ENCODE results near the gene UCN2. TPM values are rescaled to one million over a fixed set of nuclear protein-coding genes. Genes with fewer than 3 reads are reported as not detected.

The UCN2 gene
- total and polyA plus RNA-seq, 9 donors: 0.08 to 0.95 (median 0.09) TPM; not detected in 4

DNA sequence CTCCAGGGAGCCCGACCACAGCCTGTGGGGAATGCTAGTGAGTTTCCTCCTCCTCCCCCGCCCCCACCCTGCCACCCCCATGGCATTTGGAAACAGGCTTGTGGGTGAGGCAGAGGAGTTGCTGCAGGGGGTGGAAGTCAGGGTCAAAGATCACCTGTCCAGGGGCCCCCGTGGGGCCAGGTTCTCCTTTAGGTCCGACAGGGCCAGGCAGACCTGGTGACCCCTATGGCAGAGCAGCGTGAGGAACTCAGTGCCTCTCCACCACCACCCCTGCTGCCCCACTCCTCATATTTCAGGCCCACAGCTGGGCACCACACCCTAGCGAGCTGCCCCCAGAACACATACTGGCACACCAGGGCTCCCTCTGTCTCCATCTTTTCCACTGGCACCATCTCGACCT, 8.9 kb upstream of the UCN2 start:
- no peak overlapping the region for H3K4me3 ChIP-seq (ENCODE audit: low read length)
- DNase-seq: no peak
- 89% methylated on average over 3 of the region's 7 CpGs for WGBS (ENCODE audit: insufficient coverage)

DNA sequence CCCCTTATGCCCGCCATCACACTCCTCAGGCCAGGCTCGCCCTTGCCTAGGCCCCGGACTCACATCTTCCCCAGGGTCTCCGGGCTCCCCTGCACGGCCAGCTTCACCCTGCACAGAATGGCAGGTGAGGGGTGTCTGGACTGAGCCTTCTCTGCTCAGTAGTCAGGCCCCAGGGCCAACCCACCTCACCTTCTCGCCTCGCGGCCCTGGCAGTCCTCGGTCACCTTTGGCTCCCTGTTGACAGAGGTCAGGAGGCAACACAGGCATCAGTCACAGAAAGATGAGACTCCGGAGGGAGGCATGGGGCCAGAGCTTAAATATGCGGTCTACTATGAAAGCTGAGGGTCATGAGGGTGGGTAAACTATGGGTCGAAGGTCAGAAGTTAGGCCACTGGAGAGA, 8.4 kb upstream of the UCN2 start:
- no peak for DNase-seq
- Histone ChIP-seq H3K36me3 (ENCODE audit: control insufficient read depth, insufficient read depth, low read length) (no peaks in the 10 kb centered on the region), H3K4me1 (ENCODE audit: control insufficient read depth, insufficient read depth, low read length) (no peaks in the 10 kb centered on the region), H3K27me3 (ENCODE audit: control insufficient read depth, insufficient read depth, low read length) (no peaks in the 10 kb centered on the region), H3K9me3 (replicated peaks; ENCODE audit: control insufficient read depth, low read depth, low read length) (no peaks in the 10 kb centered on the region), H3K27ac (ENCODE audit: low read length) (no peak overlapping the region), H3K4me3 (ENCODE audit: low read length) (no peak overlapping the region)
- WGBS (ENCODE audit: insufficient coverage): 75% methylated on average over 5 of the region's 12 CpGs

More for the DNA sequence above, 8.9 kb upstream of the UCN2 start:
- H3K9me3 ChIP-seq (replicated peaks; ENCODE audit: control insufficient read depth, low read depth, low read length): no peaks in the 10 kb centered on the region
- H3K4me1 ChIP-seq (ENCODE audit: control insufficient read depth, insufficient read depth, low read length): no peaks in the 10 kb centered on the region
- H3K27ac ChIP-seq (ENCODE audit: low read length): no peak overlapping the region
- no peaks in the 10 kb centered on the region for H3K27me3 ChIP-seq (ENCODE audit: control insufficient read depth, insufficient read depth, low read length)
- no peaks in the 10 kb centered on the region for H3K36me3 ChIP-seq (ENCODE audit: control insufficient read depth, insufficient read depth, low read length)

DNA sequence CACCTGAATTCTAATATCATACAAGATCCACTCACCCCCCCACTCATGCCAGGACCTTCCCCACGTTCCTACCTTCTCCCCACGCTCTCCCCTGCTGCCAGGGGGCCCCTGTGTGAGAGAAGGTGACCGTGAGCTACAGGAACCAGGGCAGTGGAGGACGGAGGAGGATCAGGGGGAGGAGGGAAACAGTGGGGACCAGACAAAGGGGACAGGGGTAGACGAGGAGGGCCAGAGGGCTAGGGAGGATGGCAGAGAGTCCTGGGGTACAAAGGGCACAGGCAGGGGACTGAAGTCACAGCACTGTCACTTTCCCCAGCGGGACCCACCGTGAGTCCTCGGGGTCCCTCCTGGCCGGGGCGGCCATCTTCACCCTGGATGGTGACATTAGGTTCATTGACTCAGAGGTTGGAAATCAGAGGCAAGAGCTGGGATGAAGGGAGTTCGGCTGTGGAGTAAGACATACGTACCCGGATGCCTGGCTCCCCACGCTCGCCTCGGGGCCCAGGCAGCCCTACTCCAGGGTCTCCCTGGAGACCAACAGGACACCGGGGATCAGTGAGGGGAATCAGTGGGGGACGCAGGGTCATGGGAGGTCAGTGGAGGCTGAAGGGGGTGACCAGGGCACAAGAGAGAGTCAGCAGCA, 6.3 kb upstream of the UCN2 start:
- peaks cover 13% of the 10 kb centered on the region for H3K4me1 ChIP-seq (ENCODE audit: control insufficient read depth, insufficient read depth, low read length)
- H3K9me3 ChIP-seq (replicated peaks; ENCODE audit: control insufficient read depth, low read depth, low read length): no peaks in the 10 kb centered on the region
- H3K36me3 ChIP-seq (ENCODE audit: control insufficient read depth, insufficient read depth, low read length): no peaks in the 10 kb centered on the region
- no peak overlapping the region for H3K27ac ChIP-seq (ENCODE audit: low read length)
- no peak overlapping the region for H3K4me3 ChIP-seq (ENCODE audit: low read length)
- no peaks in the 10 kb centered on the region for H3K27me3 ChIP-seq (ENCODE audit: control insufficient read depth, insufficient read depth, low read length)
- DNase-seq: no peak
- WGBS (ENCODE audit: insufficient coverage): 80% methylated on average over 15 of the region's 18 CpGs

DNA sequence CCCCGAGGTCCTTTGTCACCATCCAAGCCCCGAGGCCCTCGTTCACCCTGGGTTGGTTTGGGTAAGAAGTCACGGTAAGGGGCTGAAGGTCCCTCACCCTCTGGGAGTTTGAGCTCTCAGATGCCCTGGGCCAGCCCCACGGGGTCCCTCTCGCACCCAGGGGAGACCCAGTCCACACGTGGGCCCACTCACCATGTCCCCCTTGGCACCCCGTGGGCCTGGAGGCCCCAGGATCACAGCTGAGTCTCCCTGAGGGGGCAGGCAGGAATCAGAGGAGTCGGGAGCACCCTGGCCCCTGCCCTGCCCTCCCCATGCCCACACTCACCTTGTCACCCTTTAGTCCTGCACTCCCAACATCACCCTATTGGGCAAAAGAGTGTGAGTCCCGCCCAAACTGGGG, 5.8 kb upstream of the UCN2 start:
- Histone ChIP-seq H3K9me3 (replicated peaks; ENCODE audit: control insufficient read depth, low read depth, low read length) (no peaks in the 10 kb centered on the region), H3K36me3 (ENCODE audit: control insufficient read depth, insufficient read depth, low read length) (no peaks in the 10 kb centered on the region), H3K27ac (ENCODE audit: low read length) (no peak overlapping the region), H3K4me3 (ENCODE audit: low read length) (no peak overlapping the region), H3K27me3 (ENCODE audit: control insufficient read depth, insufficient read depth, low read length) (no peaks in the 10 kb centered on the region), H3K4me1 (ENCODE audit: control insufficient read depth, insufficient read depth, low read length) (peaks cover 13% of the 10 kb centered on the region)
- 90% methylated on average over 4 of the region's 10 CpGs for WGBS (ENCODE audit: insufficient coverage)
- DNase-seq: no peak

GRCh38 chr3:48568476-48568875, 4.9 kb upstream of the UCN2 start:
- H3K4me1 ChIP-seq (ENCODE audit: control insufficient read depth, insufficient read depth, low read length): peaks cover 17% of the 10 kb centered on the region
- no peaks in the 10 kb centered on the region for H3K9me3 ChIP-seq (replicated peaks; ENCODE audit: control insufficient read depth, low read depth, low read length)
- 85% methylated on average over 7 of the region's 7 CpGs for WGBS (ENCODE audit: insufficient coverage)
- H3K36me3 ChIP-seq (ENCODE audit: control insufficient read depth, insufficient read depth, low read length): no peaks in the 10 kb centered on the region
- H3K27ac ChIP-seq (ENCODE audit: low read length): no peak overlapping the region
- no peak overlapping the region for H3K4me3 ChIP-seq (ENCODE audit: low read length)
- no peak for DNase-seq
- no peaks in the 10 kb centered on the region for H3K27me3 ChIP-seq (ENCODE audit: control insufficient read depth, insufficient read depth, low read length)

- Histone ChIP-seq H3K27me3 (ENCODE audit: control insufficient read depth, insufficient read depth, low read length) (no peaks in the 10 kb centered on the region), H3K4me1 (ENCODE audit: control insufficient read depth, insufficient read depth, low read length) (peaks cover 18% of the 10 kb centered on the region), H3K36me3 (ENCODE audit: control insufficient read depth, insufficient read depth, low read length) (no peaks in the 10 kb centered on the region), H3K9me3 (replicated peaks; ENCODE audit: control insufficient read depth, low read depth, low read length) (no peaks in the 10 kb centered on the region), H3K4me3 (ENCODE audit: low read length) (no peak overlapping the region), H3K27ac (ENCODE audit: low read length) (no peak overlapping the region)
- 100% methylated on average over 4 of the region's 11 CpGs for WGBS (ENCODE audit: insufficient coverage)
- no peak for DNase-seq
These were observed 3.9 kb upstream of the UCN2 start for GRCh38 chr3:48567500-48567899.

DNA sequence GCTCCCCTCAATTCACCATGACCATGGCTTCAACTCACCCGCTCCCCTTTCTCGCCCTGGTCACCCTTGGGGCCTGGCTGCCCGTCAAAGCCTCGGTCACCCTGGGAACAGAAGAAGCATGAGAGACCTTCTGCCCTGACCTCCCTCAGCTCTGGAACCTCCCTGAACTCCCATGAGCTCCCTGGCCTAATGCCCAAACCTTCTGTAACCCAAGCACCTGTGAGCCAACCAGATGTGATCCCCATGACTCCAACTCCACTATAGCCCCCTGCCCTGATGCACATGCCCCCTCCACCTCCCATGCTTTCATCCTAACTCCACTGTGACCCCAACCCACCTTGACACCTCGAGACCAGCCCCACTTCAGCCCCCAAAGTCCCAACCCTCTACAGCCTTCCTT, 3.5 kb upstream of the UCN2 start:
- 89% methylated on average over 5 of the region's 5 CpGs for WGBS (ENCODE audit: insufficient coverage)
- H3K4me3 ChIP-seq (ENCODE audit: low read length): no peak overlapping the region
- no peaks in the 10 kb centered on the region for H3K9me3 ChIP-seq (replicated peaks; ENCODE audit: control insufficient read depth, low read depth, low read length)
- no peak overlapping the region for H3K27ac ChIP-seq (ENCODE audit: low read length)
- H3K4me1 ChIP-seq (ENCODE audit: control insufficient read depth, insufficient read depth, low read length): peaks cover 18% of the 10 kb centered on the region
- DNase-seq: no peak
- no peaks in the 10 kb centered on the region for H3K36me3 ChIP-seq (ENCODE audit: control insufficient read depth, insufficient read depth, low read length)
- no peaks in the 10 kb centered on the region for H3K27me3 ChIP-seq (ENCODE audit: control insufficient read depth, insufficient read depth, low read length)

GRCh38 chr3:48566401-48566760, 2.8 kb upstream of the UCN2 start:
- H3K36me3 ChIP-seq (ENCODE audit: control insufficient read depth, insufficient read depth, low read length): no peaks in the 10 kb centered on the region
- peaks cover 20% of the 10 kb centered on the region for H3K4me1 ChIP-seq (ENCODE audit: control insufficient read depth, insufficient read depth, low read length)
- H3K27ac ChIP-seq (ENCODE audit: low read length): no peak overlapping the region
- DNase-seq: no peak
- no peaks in the 10 kb centered on the region for H3K9me3 ChIP-seq (replicated peaks; ENCODE audit: control insufficient read depth, low read depth, low read length)
- H3K27me3 ChIP-seq (ENCODE audit: control insufficient read depth, insufficient read depth, low read length): no peaks in the 10 kb centered on the region
- 76% methylated on average over 3 of the region's 9 CpGs for WGBS (ENCODE audit: insufficient coverage)
- H3K4me3 ChIP-seq (ENCODE audit: low read length): no peak overlapping the region

- Histone ChIP-seq H3K9me3 (replicated peaks; ENCODE audit: control insufficient read depth, low read depth, low read length) (no peaks in the 10 kb centered on the region), H3K4me3 (ENCODE audit: low read length) (no peak overlapping the region), H3K27me3 (ENCODE audit: control insufficient read depth, insufficient read depth, low read length) (no peaks in the 10 kb centered on the region), H3K4me1 (ENCODE audit: control insufficient read depth, insufficient read depth, low read length) (peaks cover 26% of the 10 kb centered on the region), H3K27ac (ENCODE audit: low read length) (no peak overlapping the region), H3K36me3 (ENCODE audit: control insufficient read depth, insufficient read depth, low read length) (no peaks in the 10 kb centered on the region)
- no peak for DNase-seq
- WGBS (ENCODE audit: insufficient coverage): 59% methylated on average over 6 of the region's 7 CpGs
These were observed 2.2 kb upstream of the UCN2 start for GRCh38 chr3:48565591-48566400.

- no peak overlapping the region for H3K27ac ChIP-seq (ENCODE audit: low read length)
- no peaks in the 10 kb centered on the region for H3K36me3 ChIP-seq (ENCODE audit: control insufficient read depth, insufficient read depth, low read length)
- no peaks in the 10 kb centered on the region for H3K9me3 ChIP-seq (replicated peaks; ENCODE audit: control insufficient read depth, low read depth, low read length)
- WGBS (ENCODE audit: insufficient coverage): 71% methylated on average over 11 of the region's 11 CpGs
- DNase-seq: no peak
- H3K4me1 ChIP-seq (ENCODE audit: control insufficient read depth, insufficient read depth, low read length): peaks cover 32% of the 10 kb centered on the region
- no peak overlapping the region for H3K4me3 ChIP-seq (ENCODE audit: low read length)
- no peaks in the 10 kb centered on the region for H3K27me3 ChIP-seq (ENCODE audit: control insufficient read depth, insufficient read depth, low read length)
These were observed 1.6 kb upstream of the UCN2 start for GRCh38 chr3:48565186-48565585.

Data from muscle of leg (tissue), 11 donors.